ENCODE results near the gene SPEM3.

The SPEM3 gene

GRCh38 chr17:7459961-7460545 is 31.4 kb downstream of the SPEM3 start:
- ATAC-seq: no peak

GRCh38 chr17:7460850-7461660 is 32.4 kb downstream of the SPEM3 start:
- TF ChIP-seq TOX (CRISPR knock-in tag; IDR thresholded peaks at IDR 0.05; ENCODE audit: borderline replicate concordance): no peak
- TF ChIP-seq ESRRG (CRISPR knock-in tag; IDR thresholded peaks at IDR 0.05): no peak
- no peak for TF ChIP-seq GLIS3 (CRISPR knock-in tag; IDR thresholded peaks at IDR 0.05)
- no peak for TF ChIP-seq ZNF8 (CRISPR knock-in tag; IDR thresholded peaks at IDR 0.05)
- TF ChIP-seq CSRNP3 (CRISPR knock-in tag; IDR thresholded peaks at IDR 0.05): no peak
- no peak for TF ChIP-seq ZFP30 (CRISPR knock-in tag; IDR thresholded peaks at IDR 0.05)
- ATAC-seq: no peak

More at GRCh38 chr17:7459961-7460545, 31.4 kb downstream of the SPEM3 start:
- TF ChIP-seq ZNF565 (CRISPR knock-in tag; conservative IDR thresholded peaks at IDR 0.05; ENCODE audit: low read depth) (no peak), RARB (CRISPR knock-in tag; IDR thresholded peaks at IDR 0.05) (no peak), TSHZ2 (CRISPR knock-in tag; IDR thresholded peaks at IDR 0.05) (no peak), ZFP30 (CRISPR knock-in tag; IDR thresholded peaks at IDR 0.05) (no peak), CREB5 (CRISPR knock-in tag; IDR thresholded peaks at IDR 0.05; ENCODE audit: low read depth) (no peak), GLIS3 (CRISPR knock-in tag; IDR thresholded peaks at IDR 0.05) (no peak), TCF4 (CRISPR knock-in tag; IDR thresholded peaks at IDR 0.05; ENCODE audit: borderline replicate concordance) (no peak), OSR1 (CRISPR knock-in tag; IDR thresholded peaks at IDR 0.05) (no peak), ESRRG (CRISPR knock-in tag; IDR thresholded peaks at IDR 0.05) (no peak), SNAI2 (CRISPR knock-in tag; IDR thresholded peaks at IDR 0.05) (no peak), ZNF8 (CRISPR knock-in tag; IDR thresholded peaks at IDR 0.05) (no peak), ISL1 (CRISPR knock-in tag; IDR thresholded peaks at IDR 0.05) (no peak)

- ATAC-seq: no peak
- no peak for TF ChIP-seq ZFP30 (CRISPR knock-in tag; IDR thresholded peaks at IDR 0.05)
- no peak for TF ChIP-seq PATZ1 (CRISPR knock-in tag; IDR thresholded peaks at IDR 0.05; ENCODE audit: borderline replicate concordance)
- no peak for TF ChIP-seq ISL1 (CRISPR knock-in tag; IDR thresholded peaks at IDR 0.05)
- no peak for TF ChIP-seq CSDC2 (CRISPR knock-in tag; IDR thresholded peaks at IDR 0.05)
- no peak for TF ChIP-seq RARB (CRISPR knock-in tag; IDR thresholded peaks at IDR 0.05)
- TF ChIP-seq ZC3H10 (CRISPR knock-in tag; IDR thresholded peaks at IDR 0.05): no peak
- no peak for TF ChIP-seq ZNF70 (CRISPR knock-in tag; IDR thresholded peaks at IDR 0.05)
- no peak for TF ChIP-seq SNAI2 (CRISPR knock-in tag; IDR thresholded peaks at IDR 0.05)
- TF ChIP-seq POU6F1 (CRISPR knock-in tag; IDR thresholded peaks at IDR 0.05; ENCODE audit: borderline replicate concordance, low read depth): no peak
- TF ChIP-seq OSR1 (CRISPR knock-in tag; IDR thresholded peaks at IDR 0.05): no peak
- no peak for TF ChIP-seq PPARA (CRISPR knock-in tag; IDR thresholded peaks at IDR 0.05; ENCODE audit: borderline replicate concordance)
- TF ChIP-seq ZFP3 (CRISPR knock-in tag; IDR thresholded peaks at IDR 0.05): no peak
- no peak for TF ChIP-seq ARNTL (CRISPR knock-in tag; IDR thresholded peaks at IDR 0.05; ENCODE audit: borderline replicate concordance, low read depth)
Observed at GRCh38 chr17:7462474-7463371, 34.1 kb downstream of the SPEM3 start.
